Inferior parietal cortex (tissue), 1 donor: ENCODE measurements around the gene HECTD4.

Experiments
- DNase-seq: peaks from one replicate; pipeline ENCODE4 v3.0.0-alpha.2; 2016; ENCODE audit errors: extremely low spot score

HECTD4 gene

GRCh38 chr12:112322441-112322840 is 59.8 kb downstream of the HECTD4 start:
- no peak for DNase-seq

- no peak for DNase-seq
Measured at GRCh38 chr12:112321245-112321644, 61.0 kb downstream of the HECTD4 start.

GRCh38 chr12:112319395-112319794 is 62.8 kb downstream of the HECTD4 start:
- DNase-seq: no peak

GRCh38 chr12:112317481-112317880 is 64.8 kb downstream of the HECTD4 start:
- DNase-seq: no peak

GRCh38 chr12:112314981-112315380 is 67.2 kb downstream of the HECTD4 start:
- DNase-seq: no peak

GRCh38 chr12:112309797-112310196 is 72.4 kb downstream of the HECTD4 start:
- DNase-seq: no peak

GRCh38 chr12:112308652-112309051 is 73.6 kb downstream of the HECTD4 start:
- no peak for DNase-seq

- no peak for DNase-seq
Measured at GRCh38 chr12:112308161-112308560, 74.1 kb downstream of the HECTD4 start.

- DNase-seq: no peak
Measured at GRCh38 chr12:112307317-112308011, 74.8 kb downstream of the HECTD4 start.

- no peak for DNase-seq
Measured at GRCh38 chr12:112305951-112306350, 76.3 kb downstream of the HECTD4 start.

- DNase-seq: no peak
Measured at GRCh38 chr12:112304436-112304835, 77.8 kb downstream of the HECTD4 start.

- no peak for DNase-seq
Measured at GRCh38 chr12:112303799-112304198, 78.4 kb downstream of the HECTD4 start.

- no peak for DNase-seq
Measured at GRCh38 chr12:112303004-112303403, 79.2 kb downstream of the HECTD4 start.

- DNase-seq: no peak
Measured at GRCh38 chr12:112299704-112300103, 82.5 kb downstream of the HECTD4 start.

- no peak for DNase-seq
Measured at GRCh38 chr12:112297188-112297587, 85.0 kb downstream of the HECTD4 start.

GRCh38 chr12:112296183-112296582 is 86.0 kb downstream of the HECTD4 start:
- no peak for DNase-seq

GRCh38 chr12:112294793-112295192 is 87.4 kb downstream of the HECTD4 start:
- no peak for DNase-seq

- DNase-seq: no peak
Measured at GRCh38 chr12:112288638-112289037, 93.6 kb downstream of the HECTD4 start.

- no peak for DNase-seq
Measured at GRCh38 chr12:112285600-112286401, 96.4 kb downstream of the HECTD4 start.

GRCh38 chr12:112283546-112283945 is 98.7 kb downstream of the HECTD4 start:
- no peak for DNase-seq

GRCh38 chr12:112282920-112283319 is 99.3 kb downstream of the HECTD4 start:
- DNase-seq: no peak

- no peak for DNase-seq
Measured at GRCh38 chr12:112275836-112276235, 106.4 kb downstream of the HECTD4 start.

- no peak for DNase-seq
Measured at GRCh38 chr12:112275207-112275606, 107.0 kb downstream of the HECTD4 start.
